ENCODE measurements around the gene RPL10.

Gene RPL10

DNA sequence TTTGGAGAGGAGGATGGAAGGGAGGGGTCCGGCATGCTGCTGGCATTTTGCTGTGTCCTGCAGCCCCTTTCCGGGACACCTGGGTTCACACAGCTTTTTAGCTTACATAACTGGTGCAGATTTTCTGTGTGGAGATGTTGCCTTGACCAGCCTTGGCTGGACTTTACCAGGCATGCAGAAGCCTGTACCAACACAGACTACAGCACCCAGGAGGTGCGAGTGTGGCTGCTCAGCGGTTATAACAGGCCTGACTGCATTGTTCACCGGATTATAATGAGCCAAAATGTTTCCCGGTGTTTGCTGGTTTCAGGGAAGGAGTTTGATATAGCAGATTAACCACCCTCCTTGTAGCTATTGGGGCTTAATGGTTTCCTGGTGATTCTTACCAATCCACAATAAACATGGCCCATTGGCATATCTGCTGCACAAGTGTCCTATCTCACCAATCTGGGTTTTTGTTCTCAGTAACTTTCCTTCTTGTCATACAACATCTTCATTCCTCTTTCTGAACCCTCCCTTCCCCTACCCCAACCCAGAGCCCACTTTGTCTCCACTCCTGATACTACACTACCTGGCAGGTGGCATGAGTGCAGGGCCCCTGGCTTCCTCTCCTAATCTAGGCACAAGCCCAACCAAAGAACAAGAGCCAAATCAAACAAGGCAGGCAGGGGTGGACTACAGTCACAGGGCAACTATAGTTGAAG, 3.9 kb downstream of the RPL10 start:
- DNase-seq: peak; percentile 18

DNA sequence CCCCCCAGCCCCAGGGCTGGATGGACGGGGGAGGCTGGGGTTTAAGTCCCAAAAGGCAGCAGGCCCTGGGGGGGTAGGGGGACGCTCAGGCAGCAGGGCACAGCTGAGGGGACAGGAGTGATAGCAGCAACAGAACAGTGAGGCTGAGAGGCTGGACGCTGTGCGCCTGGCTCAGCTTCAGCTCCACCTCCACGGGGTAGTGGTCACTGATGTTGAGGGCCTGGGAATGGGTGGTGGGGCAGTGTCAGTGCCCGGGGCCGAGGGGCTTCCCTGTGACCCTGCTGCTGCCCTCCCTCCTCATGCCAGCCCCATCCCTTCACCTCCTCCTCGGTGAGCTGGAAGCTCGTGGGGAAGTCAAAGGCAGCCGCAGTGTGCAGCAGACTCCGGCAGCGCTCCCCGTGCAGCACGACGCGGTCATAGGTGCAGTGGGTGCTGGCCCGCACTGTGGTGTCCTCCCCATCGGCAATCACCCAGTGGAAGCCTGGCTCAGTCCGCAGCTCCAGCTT, 4.5 kb downstream of the RPL10 start:
- DNase-seq: no peak

DNA sequence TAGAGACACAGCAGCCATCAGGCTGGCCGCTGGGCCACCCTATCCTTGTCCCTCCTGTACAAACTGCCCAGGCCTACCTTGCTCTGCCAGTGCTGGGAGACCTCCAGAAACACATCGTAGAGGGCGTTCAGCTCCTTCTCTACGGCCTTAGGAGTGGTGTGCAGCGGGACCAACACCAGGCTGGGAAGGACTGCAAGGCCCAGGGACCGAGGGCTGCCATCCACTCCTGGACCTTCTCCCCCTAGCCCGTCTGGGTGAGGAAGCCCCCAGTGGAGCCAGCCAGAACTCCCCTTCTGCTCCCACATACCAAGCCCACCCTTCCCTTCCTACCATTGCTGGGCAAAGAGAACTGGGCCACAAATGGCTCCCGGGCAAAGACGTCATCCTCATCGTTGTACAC, 5.0 kb downstream of the RPL10 start:
- no peak for DNase-seq

DNA sequence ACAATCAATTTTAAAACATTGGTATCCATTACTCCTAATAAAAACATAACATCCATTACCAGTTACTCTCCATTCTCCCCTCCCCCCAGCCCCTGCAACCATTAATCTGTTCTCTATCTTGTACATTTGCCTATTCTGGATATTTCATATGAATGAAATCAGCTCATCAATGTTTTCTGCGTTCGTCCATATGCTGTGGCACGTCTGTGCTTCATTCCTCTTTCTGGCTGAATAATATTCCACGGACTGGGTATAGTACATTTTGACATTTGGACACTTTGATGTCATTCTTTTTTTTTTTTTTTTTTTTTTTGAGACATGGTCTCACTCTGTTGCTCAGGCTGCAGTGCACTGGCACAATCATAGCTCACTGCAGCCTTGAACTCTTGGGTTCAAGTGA, 5.7 kb downstream of the RPL10 start:
- DNase-seq: no peak

DNA sequence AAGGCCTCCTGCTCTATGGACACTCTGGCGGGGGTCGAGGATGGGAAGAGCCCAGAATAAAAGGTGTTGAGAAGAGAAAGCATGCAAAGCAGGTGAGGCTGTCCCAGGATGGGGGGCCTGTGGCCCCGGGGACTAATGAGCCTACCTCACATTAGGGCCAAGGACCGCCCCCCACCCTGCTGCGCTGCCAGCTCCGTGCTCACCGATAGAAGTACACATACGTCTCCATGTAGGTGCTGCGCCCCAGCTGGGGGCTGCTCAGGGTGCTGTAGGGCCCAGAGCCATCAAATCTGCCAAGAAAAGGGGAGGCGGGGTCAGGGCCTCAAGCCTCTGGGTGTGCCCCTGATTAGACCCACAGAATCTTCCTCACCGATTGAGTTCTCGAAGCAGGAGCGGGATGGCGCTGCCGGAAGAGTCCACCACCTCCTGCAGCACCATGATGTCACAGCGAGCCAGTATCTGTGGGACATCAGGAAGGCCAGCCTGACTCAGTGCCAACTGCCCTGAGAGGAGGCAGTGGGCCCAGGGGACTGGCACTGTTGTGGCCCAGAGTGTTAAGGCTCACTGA, 6.5 kb downstream of the RPL10 start:
- no peak for DNase-seq

DNA sequence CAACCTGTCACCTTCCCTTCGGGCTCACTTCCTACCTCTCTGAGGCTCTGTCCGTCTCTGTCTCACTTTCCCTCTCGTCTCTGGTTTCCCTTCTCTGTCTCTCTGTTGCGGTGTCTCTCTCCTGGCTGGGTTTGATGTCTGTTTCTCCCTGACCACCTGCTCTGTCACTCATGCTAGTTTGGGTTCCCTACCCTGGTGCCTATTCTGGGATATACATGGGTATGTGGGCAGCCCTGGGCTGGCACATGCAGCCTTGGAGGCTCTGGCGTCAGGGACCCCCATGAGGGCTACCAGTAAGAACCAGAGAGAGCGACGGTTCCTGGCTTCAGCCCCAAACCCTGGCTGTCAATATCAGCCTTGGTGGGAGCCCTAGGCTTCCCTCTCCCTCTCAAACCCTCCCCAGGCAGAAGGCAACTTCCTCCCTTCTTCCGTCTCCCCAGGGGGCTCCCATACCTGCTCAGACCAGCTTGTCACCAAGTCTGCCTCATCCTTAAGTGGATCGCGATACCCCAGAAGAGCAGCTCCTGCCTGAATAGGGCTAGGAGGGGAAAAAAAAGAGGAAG, 10.6 kb downstream of the RPL10 start:
- DNase-seq: no peak

DNA sequence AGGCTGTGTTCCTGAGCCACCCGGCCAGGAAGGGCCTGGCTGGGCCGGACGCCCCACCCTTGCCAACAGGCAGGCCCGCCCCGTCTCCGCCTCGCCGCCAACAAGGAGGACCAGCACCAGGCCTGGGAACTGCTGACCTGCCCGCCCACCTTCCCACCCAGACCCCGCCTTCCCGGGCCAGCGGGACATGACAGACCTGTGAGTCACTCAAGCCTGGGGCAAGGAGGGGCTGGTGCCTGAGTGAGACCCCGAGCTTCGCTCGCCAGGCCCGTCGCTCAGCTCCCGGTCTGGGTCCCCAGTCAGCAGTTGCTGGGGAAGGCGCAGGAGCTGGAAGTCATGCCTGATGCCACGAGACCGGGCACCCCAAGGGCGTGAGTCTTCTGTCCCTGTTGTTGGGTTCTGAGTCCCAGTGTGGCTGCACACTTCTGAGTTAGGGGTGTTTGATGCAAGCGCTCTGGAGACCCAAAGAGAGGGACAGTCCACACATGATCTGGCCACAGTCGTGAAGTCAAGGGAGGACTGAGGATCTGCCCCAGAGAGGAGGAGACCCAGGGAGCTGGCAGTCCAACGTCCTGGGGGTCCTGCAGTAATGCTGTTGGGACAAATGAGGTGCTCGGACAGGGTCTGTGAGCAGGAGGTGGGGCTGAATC, 11.2 kb downstream of the RPL10 start, which contains the start of gene DNASE1L1:
Gene DNASE1L1, minus strand, starts transcription at position 33 of the 650 bp plus-strand sequence. CDS start 3,686 bp downstream, outside the sequence.
- no peak for DNase-seq

DNA sequence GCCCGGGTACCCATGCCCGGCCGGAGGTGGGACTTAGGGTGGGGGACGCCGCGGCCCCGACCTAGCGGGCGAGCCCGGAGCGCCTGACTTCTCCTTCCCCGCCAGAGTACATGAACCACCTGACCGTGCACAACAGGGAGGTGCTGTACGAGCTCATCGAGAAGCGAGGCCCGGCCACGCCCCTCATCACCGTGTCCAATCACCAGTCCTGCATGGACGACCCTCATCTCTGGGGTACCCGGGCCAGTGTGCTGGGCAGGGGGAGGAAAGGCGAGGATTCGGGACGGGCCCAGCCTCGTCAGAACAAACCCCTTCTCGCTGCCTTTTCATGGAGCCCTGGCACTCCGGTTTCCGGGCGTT, 13.8 kb downstream of the RPL10 start:
- DNase-seq: no peak

DNA sequence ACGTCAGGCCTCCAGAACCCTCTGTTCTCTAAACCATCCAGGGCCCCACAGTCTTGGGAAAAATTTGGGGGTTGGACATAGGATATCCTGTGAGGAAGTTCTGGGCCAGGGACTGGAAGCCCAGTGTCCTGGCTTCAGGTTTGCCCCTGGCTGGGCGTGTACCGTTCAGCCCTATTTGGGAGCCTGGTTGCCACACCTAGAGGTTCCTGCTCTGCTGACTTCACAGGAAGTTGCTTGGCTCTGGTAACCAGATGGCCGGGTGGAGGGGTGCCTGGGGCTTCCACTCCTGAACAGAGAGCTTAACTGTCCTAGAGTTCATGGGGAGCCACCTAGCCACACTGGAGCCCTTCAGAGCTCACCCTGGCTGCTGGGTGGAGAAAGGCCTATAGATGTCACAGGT, 14.3 kb downstream of the RPL10 start:
- no peak for DNase-seq

DNA sequence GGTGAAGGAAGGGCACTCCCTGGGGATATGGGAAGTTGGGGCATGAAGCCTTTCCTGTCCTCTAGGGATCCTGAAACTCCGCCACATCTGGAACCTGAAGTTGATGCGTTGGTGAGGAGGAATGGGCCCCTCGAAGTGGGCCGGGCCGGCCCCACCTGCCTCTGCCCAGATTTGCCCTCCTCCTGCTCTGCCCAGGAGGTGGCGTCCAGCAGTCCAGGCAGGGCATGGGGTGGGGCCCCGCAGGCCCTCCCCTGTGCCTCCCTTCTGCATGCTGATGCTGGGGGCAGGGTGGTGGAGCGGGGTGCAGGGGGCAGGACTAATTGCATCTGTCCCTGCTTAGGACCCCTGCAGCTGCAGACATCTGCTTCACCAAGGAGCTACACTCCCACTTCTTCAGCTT, 15.0 kb downstream of the RPL10 start:
- DNase-seq: no peak

DNA sequence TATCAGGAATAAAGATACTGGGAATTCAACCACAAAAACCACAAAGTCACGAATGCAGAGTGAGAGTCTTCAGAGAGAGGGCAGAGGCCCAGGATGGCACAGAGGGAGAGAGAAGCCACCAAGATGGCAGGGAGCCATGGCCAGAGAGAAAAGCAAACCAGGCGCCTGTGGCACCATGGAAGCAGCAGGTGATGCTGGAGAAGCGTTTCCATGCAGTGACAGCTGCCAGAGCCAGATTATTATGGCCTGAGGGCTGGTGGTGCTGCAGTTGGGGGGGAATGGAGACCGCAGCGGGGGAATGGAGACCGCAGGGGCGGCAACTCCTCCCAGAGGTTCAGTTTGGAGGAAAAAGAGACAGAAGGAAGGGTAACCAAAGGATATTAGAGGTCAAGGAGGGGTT, 19.0 kb downstream of the RPL10 start:
- DNase-seq: peak; percentile 11

DNA sequence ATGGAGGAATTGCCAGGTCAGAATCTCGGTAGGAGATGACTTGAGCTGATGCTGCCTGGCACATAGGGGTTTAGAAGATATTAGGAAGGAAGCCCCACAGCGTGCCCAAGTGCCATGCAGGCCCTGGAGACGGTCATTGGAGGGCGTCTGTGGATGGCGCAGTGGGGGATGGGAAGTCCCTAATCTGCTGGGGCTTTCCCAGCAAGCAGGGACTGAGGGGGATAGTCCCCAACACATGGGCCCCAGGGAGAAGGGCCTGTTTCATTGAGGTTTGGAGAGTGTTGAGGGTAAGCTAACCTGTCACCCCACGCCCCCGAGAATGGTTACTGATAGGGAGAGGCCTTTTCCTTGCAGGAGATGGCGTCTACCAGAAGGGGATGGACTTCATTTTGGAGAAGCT, 21.0 kb downstream of the RPL10 start:
- no peak for DNase-seq

DNA sequence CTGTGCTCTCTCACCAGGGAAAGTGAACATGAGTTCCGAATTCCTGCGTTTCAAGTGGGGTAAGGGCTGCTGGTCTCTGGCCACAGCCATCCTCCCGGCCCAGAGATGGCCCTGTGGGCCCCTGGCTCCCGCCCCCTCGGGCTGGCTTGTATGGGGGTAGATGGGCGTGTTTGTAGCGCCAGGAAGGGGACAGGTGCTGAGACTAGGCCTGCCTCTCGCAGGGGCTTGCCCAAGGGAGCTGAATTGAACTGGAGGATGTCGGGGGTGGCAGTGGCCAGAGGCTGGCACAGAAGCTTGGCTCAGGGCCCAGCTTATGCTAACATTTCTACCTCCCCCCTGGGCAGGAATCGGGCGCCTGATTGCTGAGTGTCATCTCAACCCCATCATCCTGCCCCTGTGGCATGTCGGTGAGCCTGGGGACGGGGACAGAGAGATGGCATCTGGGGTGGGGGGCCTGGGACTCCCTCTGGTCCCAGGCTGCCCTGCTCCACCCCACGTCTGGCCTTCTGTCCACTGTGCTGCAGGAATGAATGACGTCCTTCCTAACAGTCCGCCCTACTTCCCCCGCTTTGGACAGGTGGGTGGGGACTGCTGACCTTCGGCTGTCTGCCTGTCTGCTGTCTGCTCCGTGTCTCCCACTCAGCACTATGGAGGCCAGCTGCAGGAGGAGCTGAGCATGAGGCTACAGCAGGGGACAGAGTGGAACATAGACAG, 21.7 kb downstream of the RPL10 start:
- DNase-seq: no peak

DNA sequence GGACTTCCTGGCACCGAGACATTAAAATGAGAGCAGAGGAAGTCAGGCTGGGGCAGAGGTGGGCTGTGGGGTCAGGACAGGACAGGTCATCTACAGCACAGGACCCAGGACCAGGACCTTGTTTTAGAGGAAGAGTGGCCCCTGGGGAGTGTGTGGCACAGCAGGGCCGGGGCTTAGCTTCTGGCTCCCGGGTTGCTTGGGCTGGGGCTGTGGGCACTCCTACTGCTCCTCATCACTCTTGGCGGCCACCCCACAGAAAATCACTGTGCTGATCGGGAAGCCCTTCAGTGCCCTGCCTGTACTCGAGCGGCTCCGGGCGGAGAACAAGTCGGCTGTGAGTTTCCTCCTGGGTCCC, 22.2 kb downstream of the RPL10 start:
- DNase-seq: no peak

DNA sequence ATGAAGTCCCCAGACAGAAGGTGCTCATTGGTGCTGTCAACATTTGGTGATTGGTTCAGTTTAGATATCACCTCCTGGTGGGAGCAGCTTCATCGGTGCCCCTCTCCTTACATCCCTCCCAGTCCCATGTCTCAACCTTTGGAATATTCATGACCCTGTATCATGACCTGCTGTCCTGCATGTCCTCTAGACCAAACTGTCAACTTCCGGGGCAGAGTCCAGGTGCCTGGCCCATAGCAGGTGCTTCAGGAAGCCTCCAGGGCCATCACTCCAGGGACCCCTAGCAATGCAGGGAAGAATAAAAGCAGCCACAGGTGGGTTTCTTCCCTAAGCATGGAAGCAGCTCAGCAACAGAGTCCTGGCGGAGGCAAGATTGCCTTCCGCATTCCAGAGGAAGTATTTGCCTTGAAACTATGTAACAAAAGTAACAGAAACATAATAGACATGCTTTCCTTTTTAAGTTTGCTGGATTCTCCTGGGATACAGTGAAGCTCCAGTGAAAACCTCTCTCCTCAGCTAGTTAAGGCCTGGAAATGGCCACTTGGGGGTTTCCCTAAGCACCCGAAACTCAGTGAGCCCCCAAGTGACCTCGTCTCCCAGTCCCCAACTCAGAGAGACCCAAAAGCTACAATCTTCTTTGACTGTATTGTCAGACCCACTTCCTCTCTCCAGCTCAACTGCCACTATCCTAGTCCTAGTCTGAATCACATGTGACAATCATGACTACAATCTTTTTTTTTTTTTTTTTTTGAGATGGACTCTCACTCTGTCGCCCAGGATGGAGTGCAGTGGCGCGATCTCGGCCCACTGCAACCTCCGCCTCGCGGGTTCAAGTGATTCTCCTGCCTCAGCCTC, 29.0 kb downstream of the RPL10 start:
- no peak for DNase-seq

DNA sequence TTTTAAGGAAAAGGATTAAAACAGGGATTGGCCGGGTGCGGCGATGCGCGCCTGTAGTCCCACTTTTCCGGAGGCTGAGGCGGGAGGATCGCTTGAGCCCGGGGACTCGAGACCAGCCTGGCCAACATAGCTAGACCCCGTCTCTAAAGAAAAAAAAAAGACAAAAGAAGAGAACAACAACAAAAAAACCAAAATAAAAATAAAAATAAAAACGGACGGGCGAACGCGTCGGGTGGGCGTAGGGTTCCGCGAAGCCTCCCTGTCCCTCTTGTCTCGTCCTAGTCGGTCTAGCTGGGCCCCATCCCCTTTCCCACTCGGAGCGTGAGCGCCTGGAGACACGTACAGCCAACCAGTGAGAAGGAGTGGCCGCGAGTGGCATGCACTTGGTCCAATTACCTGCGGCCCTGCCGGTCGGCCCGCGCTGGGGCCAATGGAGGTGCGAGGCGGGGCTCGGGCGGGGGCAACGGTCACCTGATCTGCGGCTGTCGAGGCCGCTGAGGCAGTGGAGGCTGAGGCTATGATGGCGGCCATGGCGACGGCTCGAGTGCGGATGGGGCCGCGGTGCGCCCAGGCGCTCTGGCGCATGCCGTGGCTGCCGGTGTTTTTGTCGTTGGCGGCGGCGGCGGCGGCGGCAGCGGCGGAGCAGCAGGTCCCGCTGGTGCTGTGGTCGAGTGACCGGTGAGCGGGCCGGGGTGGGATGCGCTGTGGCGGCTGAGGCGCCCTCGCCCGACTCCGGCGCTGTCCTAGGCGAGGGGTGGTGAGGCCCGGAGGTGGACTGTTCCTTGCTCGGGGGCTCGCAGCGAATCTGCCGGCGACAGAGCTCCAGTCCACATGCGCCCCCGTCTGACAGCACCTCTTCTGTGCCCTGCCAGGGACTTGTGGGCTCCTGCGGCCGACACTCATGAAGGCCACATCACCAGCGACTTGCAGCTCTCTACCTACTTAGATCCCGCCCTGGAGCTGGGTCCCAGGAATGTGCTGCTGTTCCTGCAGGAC, 30.3 kb downstream of the RPL10 start, which contains the start of gene ATP6AP1:
Gene ATP6AP1, plus strand, starts transcription at position 502 of the 996 bp plus-strand sequence. Its CDS starts 16 bp downstream, at position 518.
- DNase-seq: peak; percentile 42

DNA sequence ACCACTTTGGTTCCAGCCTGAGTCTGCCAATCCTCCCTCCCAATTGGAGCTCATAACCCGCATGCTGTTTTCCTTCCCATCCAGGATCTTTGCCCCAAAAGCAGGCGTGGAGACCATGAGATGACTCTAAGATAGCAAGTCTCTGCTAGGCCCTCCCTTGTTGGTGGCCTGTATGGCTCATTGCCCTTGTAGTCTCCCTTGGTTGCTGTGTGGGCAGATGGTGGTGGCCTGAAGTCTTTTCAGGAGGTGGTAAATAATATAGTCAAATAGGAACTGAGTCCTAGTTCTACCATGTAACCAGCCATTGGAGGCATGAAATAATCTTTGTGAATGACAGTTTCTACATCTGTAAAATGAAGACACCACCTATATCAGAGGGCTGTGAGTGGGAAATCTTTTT, 31.5 kb downstream of the RPL10 start:
- no peak for DNase-seq

DNA sequence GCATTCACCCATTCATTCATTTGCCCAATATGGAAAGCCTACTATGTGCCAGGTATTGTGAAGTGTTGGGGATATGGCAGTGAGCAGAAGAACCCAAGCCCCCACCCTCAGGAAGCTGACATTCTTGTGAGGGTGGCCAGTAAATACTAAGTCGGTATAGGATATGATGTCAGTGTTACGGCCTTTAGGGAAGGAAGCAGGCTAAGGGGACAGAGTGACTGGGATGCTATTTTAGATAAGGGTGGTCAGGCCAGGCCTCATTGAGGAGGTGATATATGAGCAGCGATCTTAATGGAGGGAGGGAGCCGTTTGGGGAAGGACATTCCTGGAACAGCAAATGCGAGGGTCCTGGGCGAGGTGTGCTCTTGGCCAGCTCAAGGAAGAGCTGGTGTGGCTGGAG, 32.3 kb downstream of the RPL10 start:
- no peak for DNase-seq

DNA sequence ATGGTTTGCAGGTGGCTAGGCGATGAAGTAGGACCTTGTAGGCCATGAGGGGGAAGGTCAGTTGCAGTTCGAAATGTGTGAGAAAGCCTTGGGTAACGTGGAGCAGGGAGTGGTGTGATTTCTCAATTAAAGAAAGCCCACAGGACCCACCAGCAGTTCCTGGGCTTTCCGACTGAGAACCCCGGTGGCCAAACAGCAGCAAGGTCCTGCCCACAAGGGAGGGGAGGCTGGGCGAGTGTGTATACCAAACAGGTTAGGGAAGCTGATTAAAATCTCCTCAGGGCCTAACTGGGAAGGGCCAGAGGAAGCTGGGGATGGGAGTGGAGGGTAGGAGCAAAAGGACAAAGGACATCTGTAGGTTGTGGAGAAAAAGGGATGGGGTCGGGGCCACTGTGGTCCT, 32.7 kb downstream of the RPL10 start:
- DNase-seq: no peak

DNA sequence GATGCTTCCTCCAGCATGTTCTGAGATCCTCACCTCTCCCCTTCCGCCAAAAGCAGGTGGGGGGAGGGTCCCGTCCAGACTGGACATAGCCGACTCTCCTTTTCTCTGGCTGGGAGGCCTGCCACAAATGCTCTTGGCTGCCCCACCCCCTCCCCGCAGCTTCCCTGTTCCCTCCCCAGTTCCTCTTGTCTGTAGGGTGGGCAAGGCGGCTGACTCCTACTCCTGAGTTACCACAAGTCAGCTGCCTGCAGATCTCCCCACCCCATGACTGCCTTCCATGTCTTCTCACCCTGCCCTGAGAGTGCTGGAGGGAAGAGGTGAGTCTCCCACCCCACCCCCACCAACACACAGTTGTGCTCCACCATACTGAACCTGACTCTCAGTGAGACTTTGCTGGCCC, 33.2 kb downstream of the RPL10 start:
- DNase-seq: no peak

DNA sequence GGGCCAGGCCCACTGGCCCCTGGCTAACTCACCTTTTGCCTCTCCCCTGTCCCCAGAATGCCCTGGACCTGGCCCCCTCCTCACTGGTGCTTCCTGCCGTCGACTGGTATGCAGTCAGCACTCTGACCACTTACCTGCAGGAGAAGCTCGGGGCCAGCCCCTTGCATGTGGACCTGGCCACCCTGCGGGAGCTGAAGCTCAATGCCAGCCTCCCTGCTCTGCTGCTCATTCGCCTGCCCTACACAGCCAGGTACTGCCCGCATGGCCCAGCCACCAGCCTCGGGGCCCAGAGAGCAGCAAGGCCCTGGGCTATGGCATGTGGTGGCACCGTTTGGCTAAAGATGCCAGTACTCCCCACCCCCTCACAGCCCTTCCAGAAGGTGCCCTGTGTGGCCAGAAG, 34.0 kb downstream of the RPL10 start:
- DNase-seq: no peak

Measured in NCI-H2029 treated with DMSO at 0.1 percent for 48 hours (cell line).